CD4-positive, CD25-positive, alpha-beta regulatory T cell (primary cell): ENCODE measurements around the gene ACACB. TPM values are rescaled to one million over a fixed set of nuclear protein-coding genes. Genes with fewer than 3 reads are reported as not detected.
A peak's percentile ranks its signal among the peaks of the same experiment; 100 is the strongest.

Source experiments
- ATAC-seq, 2 donors: fragments of 150-1000 bp; cut with Tn5 transposase; one replicate each; pipeline ENCODE4 v1.10.0; 2021; ENCODE audit warnings: low read depth in 2 of 2, moderate number of reproducible peaks in 2 of 2, moderate library complexity in 1 of 2
- DNase-seq, 3 donors: peaks; one replicate each; pipeline versions ENCODE4 v3.0.0 to v3.0.0-alpha.2; 2012 to 2022; ENCODE audit warnings: mixed read lengths in 1 of 3
- H3K27ac ChIP-seq: one replicate; pipeline ENCODE4 v1.7.0; 2013; ENCODE audit warnings: mild to moderate bottlenecking, low read length; ENCODE audit not compliant: insufficient read depth, poor library complexity, severe bottlenecking
- H3K27me3 ChIP-seq: one replicate; pipeline ENCODE4 v1.7.0; 2013; ENCODE audit warnings: low read length; ENCODE audit not compliant: control insufficient read depth, insufficient read depth
- H3K36me3 ChIP-seq: one replicate; pipeline ENCODE4 v1.7.0; 2013; ENCODE audit warnings: mild to moderate bottlenecking, low read length, moderate library complexity; ENCODE audit not compliant: control insufficient read depth, insufficient read depth
- H3K4me1 ChIP-seq: 2 replicates; pipeline ENCODE4 v1.7.0; 2013; ENCODE audit warnings: mild to moderate bottlenecking, low read length; ENCODE audit not compliant: insufficient read depth, control insufficient read depth, poor library complexity, severe bottlenecking
- H3K4me3 ChIP-seq: one replicate; pipeline ENCODE4 v1.7.0; 2013; ENCODE audit warnings: low read depth, mild to moderate bottlenecking, low read length, moderate library complexity
- H3K9me3 ChIP-seq, 2 experiments: 1 replicate in 1 of 2; 2 replicates in 1 of 2; pipeline ENCODE4 v1.7.0; 2013; ENCODE audit warnings: low read length in 2 of 2, mild to moderate bottlenecking in 1 of 2, moderate library complexity in 1 of 2; ENCODE audit not compliant: control insufficient read depth in 2 of 2
- H3K27ac Mint-ChIP-seq, 3 donors: one replicate each; pipeline ENCODE4 v1.8.0; 2020 to 2022; ENCODE audit warnings: mild to moderate bottlenecking in 3 of 3, mixed read lengths in 3 of 3, moderate library complexity in 2 of 3
- H3K27me3 Mint-ChIP-seq: one replicate; pipeline ENCODE4 v1.8.0; 2022; ENCODE audit warnings: mild to moderate bottlenecking, mixed read lengths
- H3K36me3 Mint-ChIP-seq: one replicate; pipeline ENCODE4 v1.8.0; 2020; ENCODE audit warnings: mixed read lengths
- H3K4me1 Mint-ChIP-seq, 4 donors: one replicate each; pipeline ENCODE4 v1.8.0; 2020 to 2022; ENCODE audit warnings: mixed read lengths in 4 of 4, mild to moderate bottlenecking in 1 of 4
- H3K4me3 Mint-ChIP-seq, 4 donors: one replicate each; pipeline ENCODE4 v1.8.0; 2020 to 2022; ENCODE audit warnings: mild to moderate bottlenecking in 4 of 4, mixed read lengths in 4 of 4, moderate library complexity in 3 of 4
- H3K9me3 Mint-ChIP-seq, 7 donors: one replicate each; pipeline ENCODE4 v1.8.0; 2020 to 2022; ENCODE audit warnings: mixed read lengths in 7 of 7, mild to moderate bottlenecking in 3 of 7, moderate library complexity in 2 of 7
- polyA plus RNA-seq, 4 donors: library from polyadenylated mRNA; unstranded; fragments of 300-500 nt; fragmentation: Illumina TruSeq; gene quantifications; one replicate each; pipeline ENCODE4 v1.2.3, GENCODE V29; 2021
- total RNA-seq: library from RNA; stranded (reverse); gene quantifications from one replicate; pipeline ENCODE4 v1.2.3, GENCODE V29; 2022

ACACB gene
- total and polyA plus RNA-seq, 5 donors from 2014 or later, result 0.47 to 23.5 (median 1.2) TPM

GRCh38 chr12:109088818-109089217 is 27.6 kb upstream of the ACACB start:
- H3K4me3 ChIP-seq, result no peak overlapping the region
- no peak overlapping the region for H3K27ac ChIP-seq
- H3K4me1 Mint-ChIP-seq, result peaks cover 5 to 31% (median 21%) of the 10 kb centered on the region in 4 donors
- peaks cover 50% of the 10 kb centered on the region for H3K36me3 ChIP-seq
- no peaks in the 10 kb centered on the region for H3K9me3 ChIP-seq
- H3K27ac Mint-ChIP-seq, result peak overlapping the region in 1 of 3 donors; percentile 81
- no peaks in the 10 kb centered on the region for H3K27me3 Mint-ChIP-seq
- H3K4me1 ChIP-seq, result peaks cover 19% of the 10 kb centered on the region
- H3K9me3 Mint-ChIP-seq, result no peaks in the 10 kb centered on the region
- DNase-seq (no peak), ATAC-seq (no peak)
- no peak overlapping the region for H3K4me3 Mint-ChIP-seq
- peaks cover 4% of the 10 kb centered on the region for H3K36me3 Mint-ChIP-seq
- H3K27me3 ChIP-seq, result no peaks in the 10 kb centered on the region

GRCh38 chr12:109089683-109090082 is 26.7 kb upstream of the ACACB start:
- no peak for DNase-seq
- peaks cover 48% of the 10 kb centered on the region for H3K36me3 ChIP-seq

GRCh38 chr12:109092497-109093021 is 23.8 kb upstream of the ACACB start:
- peaks cover 5 to 34% (median 21%) of the 10 kb centered on the region in 4 donors for H3K4me1 Mint-ChIP-seq
- peak overlapping the region; percentile 88 for H3K4me3 ChIP-seq
- H3K27me3 ChIP-seq, result no peaks in the 10 kb centered on the region
- H3K4me1 ChIP-seq, result peaks cover 25% of the 10 kb centered on the region
- no peaks in the 10 kb centered on the region for H3K27me3 Mint-ChIP-seq
- H3K9me3 ChIP-seq, result no peaks in the 10 kb centered on the region
- peaks cover 4% of the 10 kb centered on the region for H3K36me3 Mint-ChIP-seq
- H3K9me3 Mint-ChIP-seq, result no peaks in the 10 kb centered on the region
- H3K27ac Mint-ChIP-seq, result peak overlapping the region; percentile 75 to 96 (median 93)
- peak overlapping the region; percentile 89 to 91 (median 90) for H3K4me3 Mint-ChIP-seq
- DNase-seq (no peak), ATAC-seq (no peak)
- peaks cover 21% of the 10 kb centered on the region for H3K36me3 ChIP-seq
- peak overlapping the region; percentile 76 for H3K27ac ChIP-seq

More at GRCh38 chr12:109089683-109090082, 26.7 kb upstream of the ACACB start:
- Mint-ChIP-seq H3K27ac (peak overlapping the region in 1 of 3 donors; percentile 62), H3K4me1 (peaks cover 5 to 32% (median 21%) of the 10 kb centered on the region in 4 donors), H3K27me3 (no peaks in the 10 kb centered on the region), H3K36me3 (peaks cover 4% of the 10 kb centered on the region), H3K4me3 (peak overlapping the region in 1 of 4 donors; percentile 51), H3K9me3 (no peaks in the 10 kb centered on the region)
- Histone ChIP-seq H3K27ac (no peak overlapping the region), H3K4me1 (peaks cover 19% of the 10 kb centered on the region), H3K9me3 (no peaks in the 10 kb centered on the region), H3K27me3 (no peaks in the 10 kb centered on the region), H3K4me3 (no peak overlapping the region)
- no peak for ATAC-seq

- Histone ChIP-seq H3K27me3 (no peaks in the 10 kb centered on the region), H3K4me3 (peak within 1 kb of the TSS; percentile 88), H3K27ac (peak within 1 kb of the TSS; percentile 76), H3K4me1 (peaks cover 27% of the 10 kb centered on the region), H3K9me3 (no peaks in the 10 kb centered on the region), H3K36me3 (peaks cover 14% of the 10 kb centered on the region)
- no peaks in the 10 kb centered on the region for H3K27me3 Mint-ChIP-seq
- H3K9me3 Mint-ChIP-seq, result no peaks in the 10 kb centered on the region
- peak within 1 kb of the TSS; percentile 75 to 96 (median 93) for H3K27ac Mint-ChIP-seq
- peak; percentile 93 to 94 (median 93) for DNase-seq
- H3K36me3 Mint-ChIP-seq, result peaks cover 4% of the 10 kb centered on the region
- H3K4me3 Mint-ChIP-seq, result peak within 1 kb of the TSS; percentile 89 to 91 (median 90)
- peak; percentile 70 to 74 for ATAC-seq
- H3K4me1 Mint-ChIP-seq, result peaks cover 5 to 37% (median 21%) of the 10 kb centered on the region in 4 donors
These were observed 23.1 kb upstream of the ACACB start, which contains the start of gene ALKBH2 for GRCh38 chr12:109093022-109093918. TSS of gene ALKBH2 (minus strand) at chr12:109093472. CDS start at chr12:109092786, 686 bp downstream.

GRCh38 chr12:109097140-109097434 is 19.3 kb upstream of the ACACB start:
- Mint-ChIP-seq H3K9me3 (no peaks in the 10 kb centered on the region), H3K27ac (no peak overlapping the region), H3K36me3 (peaks cover 4% of the 10 kb centered on the region), H3K4me1 (peaks cover 10 to 53% (median 33%) of the 10 kb centered on the region in 4 donors), H3K4me3 (peak overlapping the region in 3 of 4 donors; percentile 53 to 84 (median 66)), H3K27me3 (no peaks in the 10 kb centered on the region)
- H3K4me3 ChIP-seq, result no peak overlapping the region
- H3K9me3 ChIP-seq, result no peaks in the 10 kb centered on the region
- ATAC-seq (no peak), DNase-seq (no peak)
- H3K36me3 ChIP-seq, result peaks cover 6% of the 10 kb centered on the region
- peaks cover 43% of the 10 kb centered on the region for H3K4me1 ChIP-seq
- H3K27me3 ChIP-seq, result no peaks in the 10 kb centered on the region
- no peak overlapping the region for H3K27ac ChIP-seq

GRCh38 chr12:109097435-109098182 is 18.8 kb upstream of the ACACB start, which contains the start of gene UNG:
TSS of gene UNG (plus strand) at chr12:109097597. CDS start at chr12:109097680, 83 bp downstream.
- Mint-ChIP-seq H3K36me3 (peaks cover 4% of the 10 kb centered on the region), H3K4me1 (peaks cover 7 to 50% (median 28%) of the 10 kb centered on the region in 4 donors), H3K4me3 (peak within 1 kb of the TSS; percentile 90 to 94 (median 94)), H3K27ac (peak within 1 kb of the TSS; percentile 38 to 87 (median 83)), H3K9me3 (no peaks in the 10 kb centered on the region), H3K27me3 (no peaks in the 10 kb centered on the region)
- DNase-seq (peak; percentile 95 to 96 (median 95)), ATAC-seq (peak; percentile 94 to 95)
- no peaks in the 10 kb centered on the region for H3K27me3 ChIP-seq
- peaks cover 38% of the 10 kb centered on the region for H3K4me1 ChIP-seq
- peak within 1 kb of the TSS; percentile 71 for H3K27ac ChIP-seq
- no peaks in the 10 kb centered on the region for H3K9me3 ChIP-seq
- peak within 1 kb of the TSS; percentile 82 for H3K4me3 ChIP-seq
- H3K36me3 ChIP-seq, result peaks cover 10% of the 10 kb centered on the region

GRCh38 chr12:109098183-109098604 is 18.2 kb upstream of the ACACB start:
- Mint-ChIP-seq H3K27me3 (no peaks in the 10 kb centered on the region), H3K36me3 (peaks cover 5% of the 10 kb centered on the region), H3K4me1 (peaks cover 5 to 44% (median 23%) of the 10 kb centered on the region in 4 donors), H3K4me3 (peak overlapping the region; percentile 90 to 94 (median 94)), H3K27ac (peak overlapping the region; percentile 38 to 87 (median 83)), H3K9me3 (no peaks in the 10 kb centered on the region)
- Histone ChIP-seq H3K4me3 (peak overlapping the region; percentile 82), H3K27me3 (no peaks in the 10 kb centered on the region), H3K36me3 (peaks cover 12% of the 10 kb centered on the region), H3K9me3 (no peaks in the 10 kb centered on the region), H3K27ac (peak overlapping the region; percentile 71), H3K4me1 (peaks cover 32% of the 10 kb centered on the region)
- DNase-seq (no peak), ATAC-seq (peak; percentile 4 to 6)
